HepG2 (cell line): ENCODE measurements around the gene SMURF2. TPM values are rescaled to one million over a fixed set of nuclear protein-coding genes. Genes with fewer than 3 reads are reported as not detected.
A peak's percentile ranks its signal among the peaks of the same experiment; 100 is the strongest.

ENCODE experiments used
- ATRX ChIP-seq: sonication (generic); formaldehyde crosslinking; IDR thresholded peaks from 2 replicates; pipeline ENCODE4 v1.4.0; 2020; ENCODE audit warnings: missing genetic modification reagents, borderline replicate concordance
- BRD4 ChIP-seq: sonication (generic); formaldehyde crosslinking; IDR thresholded peaks from 2 replicates; pipeline ENCODE4 v1.4.0; 2020; ENCODE audit warnings: missing genetic modification reagents
- EP300 ChIP-seq, 3 experiments: sonication (generic) in 1 of 3; formaldehyde crosslinking in 1 of 3; IDR thresholded peaks; 2 replicates each; pipeline versions ENCODE4 v1.5.1 to v1.6.1; 2011 to 2020; ENCODE audit warnings: low read depth in 2 of 3, low read length in 2 of 3, borderline replicate concordance in 1 of 3, improper control_type of control experiment in 1 of 3, mild to moderate bottlenecking in 1 of 3, missing genetic modification reagents in 1 of 3, moderate library complexity in 1 of 3
- FOXP4 ChIP-seq: sonication (generic); formaldehyde crosslinking; IDR thresholded peaks from 2 replicates; pipeline ENCODE4 v1.4.0; 2020; ENCODE audit warnings: missing genetic modification reagents
- MAFF ChIP-seq: IDR thresholded peaks from 2 replicates; pipeline ENCODE4 v1.6.1; 2011; ENCODE audit warnings: low read depth, low read length, improper control_type of control experiment
- NR2C2 ChIP-seq: sonication (generic); formaldehyde crosslinking; IDR thresholded peaks from 2 replicates; pipeline ENCODE4 v1.4.0; 2020; ENCODE audit warnings: missing genetic modification reagents, mild to moderate bottlenecking, moderate library complexity, borderline replicate concordance
- POLR2AphosphoS2 ChIP-seq: IDR thresholded peaks from 2 replicates; pipeline ENCODE4 v1.6.1; 2011; ENCODE audit warnings: low read depth, low read length, improper control_type of control experiment
- POLR2G ChIP-seq: fragments of 200-400 bp; formaldehyde crosslinking; IDR thresholded peaks from 2 replicates; pipeline ENCODE4 v1.6.1; 2018; ENCODE audit warnings: mild to moderate bottlenecking, low read depth, low read length, moderate library complexity
- TEAD3 ChIP-seq: optimal IDR thresholded peaks from 2 replicates; pipeline ENCODE3; 2016; ENCODE audit warnings: borderline replicate concordance
- ZFP41 ChIP-seq: sonication (generic); formaldehyde crosslinking; IDR thresholded peaks from 2 replicates; pipeline ENCODE4 v1.4.0; 2020; ENCODE audit warnings: mild to moderate bottlenecking, missing genetic modification reagents, borderline replicate concordance
- ZNF256 ChIP-seq: sonication (generic); formaldehyde crosslinking; conservative IDR thresholded peaks from 2 replicates; pipeline ENCODE4 v1.4.0; 2020; ENCODE audit warnings: missing genetic modification reagents
- ZNF839 ChIP-seq: sonication (generic); formaldehyde crosslinking; IDR thresholded peaks from 2 replicates; pipeline ENCODE4 v1.4.0; 2020; ENCODE audit warnings: missing genetic modification reagents, mild to moderate bottlenecking, borderline replicate concordance
- ZNF883 ChIP-seq: sonication (generic); formaldehyde crosslinking; IDR thresholded peaks from 2 replicates; pipeline ENCODE4 v1.5.1; 2020; ENCODE audit warnings: mild to moderate bottlenecking, missing genetic modification reagents; ENCODE audit errors: not compliant biosample characterization
- polyA plus RNA-seq, 8 experiments: library from polyadenylated mRNA; depleted of rRNA in 3 of 8; stranded (reverse) in 7 of 8; unstranded in 1 of 8; fragments of >200 nt; fragmentation: Illumina TruSeq in 4 of 8; extraction: Trizol in 4 of 8; gene quantifications; 2 replicates each; pipeline versions ENCODE4 v1.2.1 to v1.2.3, GENCODE V29; 2011 to 2016; ENCODE audit warnings: low read depth in 4 of 8, missing spikeins in 1 of 8, mixed read lengths in 1 of 8; ENCODE audit not compliant: insufficient read depth in 1 of 8
- total RNA-seq, 5 experiments: library from RNA; depleted of rRNA; stranded (reverse); fragments of >200 nt; fragmentation: Illumina TruSeq; extraction: Trizol; gene quantifications; 2 replicates each; pipeline ENCODE4 v1.2.3, GENCODE V29; 2016; ENCODE audit warnings: low read depth in 1 of 5
- TF ChIP-seq, protein P1 (sequence below): IDR thresholded peaks from 2 replicates; pipeline ENCODE4 v1.6.1; 2016; ENCODE audit warnings: missing compliant biosample characterization, missing genetic modification reagents, borderline replicate concordance
- TF ChIP-seq, protein P2 (sequence below): sonication (generic); formaldehyde crosslinking; IDR thresholded peaks from 2 replicates; pipeline ENCODE4 v1.4.0; 2020; ENCODE audit warnings: missing genetic modification reagents

The SMURF2 gene
- total and polyA plus RNA-seq, 2 of the 13 experiments (the other 11 are each of a cell fraction or from before 2014, with no cell fraction given) = 14.9 to 24.3 TPM

GRCh38 chr17:64538508-64539130 lies 123.5 kb downstream of the SMURF2 start (continued):
- TF ChIP-seq, protein P1, sequence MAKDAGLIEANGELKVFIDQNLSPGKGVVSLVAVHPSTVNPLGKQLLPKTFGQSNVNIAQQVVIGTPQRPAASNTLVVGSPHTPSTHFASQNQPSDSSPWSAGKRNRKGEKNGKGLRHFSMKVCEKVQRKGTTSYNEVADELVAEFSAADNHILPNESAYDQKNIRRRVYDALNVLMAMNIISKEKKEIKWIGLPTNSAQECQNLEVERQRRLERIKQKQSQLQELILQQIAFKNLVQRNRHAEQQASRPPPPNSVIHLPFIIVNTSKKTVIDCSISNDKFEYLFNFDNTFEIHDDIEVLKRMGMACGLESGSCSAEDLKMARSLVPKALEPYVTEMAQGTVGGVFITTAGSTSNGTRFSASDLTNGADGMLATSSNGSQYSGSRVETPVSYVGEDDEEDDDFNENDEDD (CRISPR knock-in tag) = no peak
- TF ChIP-seq ZFP41 (CRISPR knock-in tag) (no peak), NR2C2 (CRISPR knock-in tag) (no peak), POLR2AphosphoS2 (peak; percentile 42; the same call in 1 of the 2 replicates), ZNF883 (no peak), POLR2G (peak; percentile 46; the same call in 1 of the 2 replicates), ZNF256 (no peak), FOXP4 (CRISPR knock-in tag) (no peak), BRD4 (CRISPR knock-in tag) (no peak), ZNF839 (no peak), ATRX (CRISPR knock-in tag) (no peak), MAFF (no peak), EP300 (IDR thresholded peaks at IDR 0.05; ENCODE audit: low read depth in 2 of 2, low read length in 2 of 2) (no peak), EP300 (CRISPR knock-in tag; IDR thresholded peaks at IDR 0.05; ENCODE audit: borderline replicate concordance) (no peak), TEAD3 (no peak)
- TF ChIP-seq, protein P2, sequence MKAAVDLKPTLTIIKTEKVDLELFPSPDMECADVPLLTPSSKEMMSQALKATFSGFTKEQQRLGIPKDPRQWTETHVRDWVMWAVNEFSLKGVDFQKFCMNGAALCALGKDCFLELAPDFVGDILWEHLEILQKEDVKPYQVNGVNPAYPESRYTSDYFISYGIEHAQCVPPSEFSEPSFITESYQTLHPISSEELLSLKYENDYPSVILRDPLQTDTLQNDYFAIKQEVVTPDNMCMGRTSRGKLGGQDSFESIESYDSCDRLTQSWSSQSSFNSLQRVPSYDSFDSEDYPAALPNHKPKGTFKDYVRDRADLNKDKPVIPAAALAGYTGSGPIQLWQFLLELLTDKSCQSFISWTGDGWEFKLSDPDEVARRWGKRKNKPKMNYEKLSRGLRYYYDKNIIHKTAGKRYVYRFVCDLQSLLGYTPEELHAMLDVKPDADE (CRISPR knock-in tag) = no peak
